CD4-positive, alpha-beta T cell (primary cell): Measurements from ENCODE around the gene PAPPA. TPM values are rescaled to one million over a fixed set of nuclear protein-coding genes. Genes with fewer than 3 reads are reported as not detected.

Source experiments
- ATAC-seq: fragments of 200-7000 bp; cut with Tn5 transposase; one replicate; pipeline ENCODE4 v1.10.0; 2022; ENCODE audit warnings: mild to moderate bottlenecking; ENCODE audit not compliant: poor library complexity
- CTCF ChIA-PET: fragments of 350-600 bp; sonication (Branson Sonifier 250); formaldehyde crosslinking; loops from one replicate; lab custom pipeline; 2021; ENCODE audit warnings: antibody characterized with exemption, inconsistent platforms; lab: Charles Lee
- POLR2A ChIA-PET: fragments of 350-600 bp; sonication (Branson Sonifier 250); formaldehyde crosslinking; loops from one replicate; lab custom pipeline; 2021; ENCODE audit warnings: antibody characterized with exemption, inconsistent platforms; lab: Charles Lee
- DNase-seq, 14 experiments: peaks; one replicate each; pipeline ENCODE4 v3.0.0-alpha.2; 2013 to 2020; ENCODE audit warnings: mixed read lengths in 2 of 14
- H3K27ac ChIP-seq, 2 donors: one replicate each; pipeline versions ENCODE4 v1.5.1 to v1.7.0; 2013; ENCODE audit warnings: low read length in 2 of 2, low read depth in 1 of 2, mild to moderate bottlenecking in 1 of 2
- H3K27me3 ChIP-seq, 2 experiments: 1 replicate in 1 of 2; 2 replicates in 1 of 2; pipeline versions ENCODE4 v1.6.1 to v1.7.0; 2013; ENCODE audit warnings: low read length in 2 of 2, control low read depth in 1 of 2, mild to moderate bottlenecking in 1 of 2, moderate library complexity in 1 of 2; ENCODE audit not compliant: insufficient read depth in 2 of 2, control insufficient read depth in 1 of 2
- H3K36me3 ChIP-seq: one replicate; pipeline ENCODE4 v1.6.1; 2013; ENCODE audit warnings: low read length, control low read depth; ENCODE audit not compliant: insufficient read depth
- H3K4me1 ChIP-seq: one replicate; pipeline ENCODE4 v1.6.1; 2013; ENCODE audit warnings: low read length, control low read depth; ENCODE audit not compliant: insufficient read depth
- H3K4me3 ChIP-seq: one replicate; pipeline ENCODE4 v1.5.1; 2013; ENCODE audit warnings: mild to moderate bottlenecking, low read length, moderate library complexity
- H3K9me3 ChIP-seq, 2 experiments: 1 replicate in 1 of 2; 2 replicates in 1 of 2; pipeline versions ENCODE4 v1.6.1 to v1.7.0; 2013; ENCODE audit warnings: low read length in 2 of 2, mild to moderate bottlenecking in 2 of 2, control low read depth in 1 of 2, moderate library complexity in 1 of 2; ENCODE audit not compliant: control insufficient read depth in 1 of 2, insufficient read depth in 1 of 2
- H3K27ac Mint-ChIP-seq: one replicate; pipeline ENCODE4 v1.8.0; 2020; ENCODE audit warnings: mixed read lengths
- H3K27me3 Mint-ChIP-seq: one replicate; pipeline ENCODE4 v1.8.0; 2021; ENCODE audit warnings: mixed read lengths
- H3K36me3 Mint-ChIP-seq: one replicate; pipeline ENCODE4 v1.8.0; 2021; ENCODE audit warnings: low read depth, mixed read lengths
- H3K4me1 Mint-ChIP-seq: one replicate; pipeline ENCODE4 v1.8.0; 2021; ENCODE audit warnings: low read depth, mixed read lengths
- H3K4me3 Mint-ChIP-seq: one replicate; pipeline ENCODE4 v1.8.0; 2020; ENCODE audit warnings: mild to moderate bottlenecking, mixed read lengths
- H3K9me3 Mint-ChIP-seq: one replicate; pipeline ENCODE4 v1.8.0; 2020; ENCODE audit warnings: mixed read lengths
- intact Hi-C, 2 experiments: fragments of 100-400 bp; cut with DNase I in 1 of 2; cut with micrococcal nuclease in 1 of 2; formaldehyde crosslinking; loops; one replicate each; pipeline versions ENCODE4 v1.15.1 to v1.9.0; 2023 to 2025; cut with DNase I, micrococcal nuclease
- total RNA-seq, 174 experiments: library from RNA in 2 of 174; stranded (reverse) in 2 of 174; gene quantifications; one replicate each; pipeline ENCODE4 v1.2.3 and lab custom pipeline; 2021 to 2026
- TF ChIP-seq, protein P1 (sequence below): fragments of 200-600 bp; IDR thresholded peaks from one replicate; pipeline ENCODE4 v1.8.0; 2022; ENCODE audit warnings: antibody characterized with exemption, mild to moderate bottlenecking

Gene PAPPA
- total RNA-seq, 2 experiments from 2014 or later: 0.03 TPM; not detected in 1

DNA sequence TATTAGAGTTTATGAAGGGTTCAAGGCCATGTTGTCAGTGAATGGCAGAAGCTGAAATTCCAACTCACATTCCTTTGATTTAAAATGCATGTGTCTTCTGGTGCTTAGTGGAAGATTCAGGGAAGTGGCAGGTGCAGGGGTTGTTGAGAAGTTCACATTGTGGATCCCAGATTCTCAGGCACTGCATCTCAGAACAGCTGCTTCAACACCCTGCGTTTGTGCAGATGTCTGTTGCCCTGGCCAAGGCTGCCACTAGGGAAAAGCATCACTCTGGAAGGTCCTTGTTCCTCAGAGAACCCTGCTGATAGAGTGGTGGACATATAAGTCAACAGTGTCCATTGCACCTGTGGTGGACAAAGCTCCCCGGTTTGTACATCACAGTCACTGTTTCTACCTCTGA is 162.7 kb downstream of the PAPPA start:
- Mint-ChIP-seq H3K27me3 (peaks cover 7% of the 10 kb centered on the region), H3K27ac (no peak overlapping the region), H3K4me1 (no peaks in the 10 kb centered on the region), H3K4me3 (no peak overlapping the region), H3K9me3 (peaks cover 3% of the 10 kb centered on the region), H3K36me3 (no peaks in the 10 kb centered on the region)
- Histone ChIP-seq H3K4me1 (no peaks in the 10 kb centered on the region), H3K27ac (no peak overlapping the region), H3K4me3 (no peak overlapping the region), H3K27me3 (no peaks in the 10 kb centered on the region), H3K9me3 (peaks cover 0 to 5% of the 10 kb centered on the region in 2 experiments), H3K36me3 (no peaks in the 10 kb centered on the region)
- DNase-seq (no peak), ATAC-seq (no peak)
- POLR2A ChIA-PET: no interaction called here
- intact Hi-C loops: no loop called here
- CTCF ChIA-PET: no interaction called here
- TF ChIP-seq, protein P1, sequence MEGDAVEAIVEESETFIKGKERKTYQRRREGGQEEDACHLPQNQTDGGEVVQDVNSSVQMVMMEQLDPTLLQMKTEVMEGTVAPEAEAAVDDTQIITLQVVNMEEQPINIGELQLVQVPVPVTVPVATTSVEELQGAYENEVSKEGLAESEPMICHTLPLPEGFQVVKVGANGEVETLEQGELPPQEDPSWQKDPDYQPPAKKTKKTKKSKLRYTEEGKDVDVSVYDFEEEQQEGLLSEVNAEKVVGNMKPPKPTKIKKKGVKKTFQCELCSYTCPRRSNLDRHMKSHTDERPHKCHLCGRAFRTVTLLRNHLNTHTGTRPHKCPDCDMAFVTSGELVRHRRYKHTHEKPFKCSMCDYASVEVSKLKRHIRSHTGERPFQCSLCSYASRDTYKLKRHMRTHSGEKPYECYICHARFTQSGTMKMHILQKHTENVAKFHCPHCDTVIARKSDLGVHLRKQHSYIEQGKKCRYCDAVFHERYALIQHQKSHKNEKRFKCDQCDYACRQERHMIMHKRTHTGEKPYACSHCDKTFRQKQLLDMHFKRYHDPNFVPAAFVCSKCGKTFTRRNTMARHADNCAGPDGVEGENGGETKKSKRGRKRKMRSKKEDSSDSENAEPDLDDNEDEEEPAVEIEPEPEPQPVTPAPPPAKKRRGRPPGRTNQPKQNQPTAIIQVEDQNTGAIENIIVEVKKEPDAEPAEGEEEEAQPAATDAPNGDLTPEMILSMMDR: no peak

DNA sequence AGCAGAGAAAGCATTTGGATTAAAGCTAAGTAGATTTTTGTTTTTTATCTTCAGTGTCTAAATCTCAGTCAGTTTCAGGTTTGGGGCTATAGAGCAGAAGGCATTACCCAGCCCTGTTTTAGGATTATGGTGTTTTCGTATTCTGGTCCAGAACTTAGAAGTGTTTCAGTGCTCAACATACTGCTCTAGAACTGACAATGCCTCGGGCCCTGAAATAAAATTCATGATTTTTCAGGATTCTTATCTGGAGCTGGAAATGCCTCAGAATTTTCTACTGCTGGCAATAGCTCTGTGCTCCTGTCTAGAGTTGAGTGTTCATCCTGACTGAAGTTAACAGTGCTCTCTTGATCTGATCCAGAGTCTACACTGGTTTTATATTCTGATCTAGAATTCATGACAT is 163.9 kb downstream of the PAPPA start:
- Histone ChIP-seq H3K36me3 (no peaks in the 10 kb centered on the region), H3K27ac (no peak overlapping the region), H3K9me3 (peaks cover 0 to 5% of the 10 kb centered on the region in 2 experiments), H3K4me3 (no peak overlapping the region), H3K27me3 (no peaks in the 10 kb centered on the region), H3K4me1 (no peaks in the 10 kb centered on the region)
- TF ChIP-seq, protein P1: no peak
- intact Hi-C loops: no loop called here
- H3K9me3 Mint-ChIP-seq: no peaks in the 10 kb centered on the region
- CTCF ChIA-PET: no interaction called here
- no peak overlapping the region for H3K27ac Mint-ChIP-seq
- DNase-seq (no peak), ATAC-seq (no peak)
- H3K36me3 Mint-ChIP-seq: no peaks in the 10 kb centered on the region
- POLR2A ChIA-PET: no interaction called here
- H3K4me3 Mint-ChIP-seq: no peak overlapping the region
- H3K4me1 Mint-ChIP-seq: no peaks in the 10 kb centered on the region
- H3K27me3 Mint-ChIP-seq: peaks cover 7% of the 10 kb centered on the region

DNA sequence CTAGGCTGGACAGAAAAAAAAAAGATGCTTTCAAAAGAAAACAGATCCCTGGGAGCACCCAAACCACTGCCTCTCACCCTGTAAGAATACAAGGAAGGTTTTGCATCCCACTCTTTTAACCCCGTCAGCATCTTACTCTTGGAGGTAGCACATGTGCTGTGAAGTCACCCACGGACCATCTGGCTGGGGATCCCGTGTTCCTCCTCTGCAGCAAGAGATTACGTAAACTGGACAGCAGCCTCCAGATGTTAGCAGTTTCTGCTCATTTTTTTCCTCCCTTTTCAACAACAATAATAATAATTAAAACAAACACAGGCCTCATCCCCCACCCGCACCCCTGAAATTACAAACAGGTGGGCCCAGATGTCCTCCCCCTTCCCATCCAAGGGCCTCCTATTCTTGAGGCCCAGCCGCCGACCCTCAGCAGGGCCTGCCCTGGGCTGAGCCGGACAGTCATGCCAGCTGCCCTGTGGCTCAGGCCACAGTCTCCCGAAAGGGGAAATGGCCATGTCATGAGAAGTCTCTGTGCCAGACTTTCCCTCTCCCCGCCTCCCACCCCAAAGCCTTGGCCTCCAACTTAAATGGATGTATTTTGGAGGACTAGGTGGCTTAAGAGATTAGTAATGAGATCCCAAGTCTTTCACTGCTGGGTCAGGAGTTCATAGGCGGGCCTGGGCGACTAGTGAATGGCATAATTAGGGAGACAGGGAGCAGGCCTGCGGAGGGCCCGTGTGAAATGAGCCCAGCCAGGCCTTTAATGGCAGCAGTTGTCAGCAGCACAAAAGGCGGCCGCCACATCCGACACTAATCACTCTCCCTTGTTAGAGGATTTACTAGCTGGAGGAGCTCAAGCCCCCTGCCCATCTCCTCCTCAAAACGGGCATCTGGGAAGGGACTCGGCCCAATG is 165.1 kb downstream of the PAPPA start:
- no peak for ATAC-seq
- ChIA-PET POLR2A (no interaction called here), CTCF (no interaction called here)
- Mint-ChIP-seq H3K4me1 (no peaks in the 10 kb centered on the region), H3K27me3 (peaks cover 7% of the 10 kb centered on the region), H3K36me3 (no peaks in the 10 kb centered on the region), H3K4me3 (no peak overlapping the region), H3K9me3 (no peaks in the 10 kb centered on the region), H3K27ac (no peak overlapping the region)
- H3K9me3 ChIP-seq: peaks cover 0 to 5% of the 10 kb centered on the region in 2 experiments
- intact Hi-C loops: no loop called here
- no peak overlapping the region for H3K4me3 ChIP-seq
- no peaks in the 10 kb centered on the region for H3K4me1 ChIP-seq
- no peak for DNase-seq
- H3K27me3 ChIP-seq: peaks cover 0 to 2% of the 10 kb centered on the region in 2 experiments
- no peak overlapping the region for H3K27ac ChIP-seq
- no peaks in the 10 kb centered on the region for H3K36me3 ChIP-seq
- TF ChIP-seq, protein P1: no peak
